Kidney epithelial cell (primary cell): ENCODE measurements around the gene STRADB. TPM values are rescaled to one million over a fixed set of nuclear protein-coding genes. Genes with fewer than 3 reads are reported as not detected.
"Not testable (repeated sequence)": the region's sequence is repeated elsewhere in the genome, so short reads cannot be mapped to it uniquely, and the experiment has no call there.

ENCODE experiments used
- DNase-seq: peaks from one replicate; pipeline ENCODE4 v3.0.0-alpha.2; 2010; ENCODE audit warnings: low read depth
- H3K27me3 ChIP-seq: 2 replicates; pipeline ENCODE4 v1.6.0; 2011; ENCODE audit warnings: low read length; ENCODE audit not compliant: control insufficient read depth, insufficient read depth
- H3K36me3 ChIP-seq: 2 replicates; pipeline ENCODE4 v1.5.1; 2011; ENCODE audit warnings: low read length; ENCODE audit not compliant: control insufficient read depth, insufficient read depth
- H3K4me3 ChIP-seq: 2 replicates; pipeline ENCODE4 v1.5.1; 2011; ENCODE audit warnings: low read depth, mild to moderate bottlenecking, control low read depth, low read length
- total RNA-seq: library from RNA; depleted of rRNA; stranded (reverse); fragments of >200 nt; gene quantifications from 2 replicates; pipeline ENCODE4 v1.2.3, GENCODE V29; 2015
- TF ChIP-seq, protein P1 (sequence below): IDR thresholded peaks from 2 replicates; pipeline ENCODE4 v1.5.1; 2011; ENCODE audit warnings: mild to moderate bottlenecking, moderate library complexity, low read length, control low read depth, inconsistent platforms; ENCODE audit not compliant: insufficient read depth, poor library complexity, severe bottlenecking

STRADB gene
- total RNA-seq, 1 donor from 2014 or later, result 38.3 TPM

GRCh38 chr2:201470821-201471731, 19.5 kb downstream of the STRADB start:
- H3K4me3 ChIP-seq, result no peak overlapping the region
- H3K27me3 ChIP-seq, result no peaks in the 10 kb centered on the region
- TF ChIP-seq, protein P1, sequence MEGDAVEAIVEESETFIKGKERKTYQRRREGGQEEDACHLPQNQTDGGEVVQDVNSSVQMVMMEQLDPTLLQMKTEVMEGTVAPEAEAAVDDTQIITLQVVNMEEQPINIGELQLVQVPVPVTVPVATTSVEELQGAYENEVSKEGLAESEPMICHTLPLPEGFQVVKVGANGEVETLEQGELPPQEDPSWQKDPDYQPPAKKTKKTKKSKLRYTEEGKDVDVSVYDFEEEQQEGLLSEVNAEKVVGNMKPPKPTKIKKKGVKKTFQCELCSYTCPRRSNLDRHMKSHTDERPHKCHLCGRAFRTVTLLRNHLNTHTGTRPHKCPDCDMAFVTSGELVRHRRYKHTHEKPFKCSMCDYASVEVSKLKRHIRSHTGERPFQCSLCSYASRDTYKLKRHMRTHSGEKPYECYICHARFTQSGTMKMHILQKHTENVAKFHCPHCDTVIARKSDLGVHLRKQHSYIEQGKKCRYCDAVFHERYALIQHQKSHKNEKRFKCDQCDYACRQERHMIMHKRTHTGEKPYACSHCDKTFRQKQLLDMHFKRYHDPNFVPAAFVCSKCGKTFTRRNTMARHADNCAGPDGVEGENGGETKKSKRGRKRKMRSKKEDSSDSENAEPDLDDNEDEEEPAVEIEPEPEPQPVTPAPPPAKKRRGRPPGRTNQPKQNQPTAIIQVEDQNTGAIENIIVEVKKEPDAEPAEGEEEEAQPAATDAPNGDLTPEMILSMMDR, result no peak
- DNase-seq, result no peak
- H3K36me3 ChIP-seq, result no peaks in the 10 kb centered on the region

- no peak overlapping the region for H3K4me3 ChIP-seq
- DNase-seq, result no peak
- H3K27me3 ChIP-seq, result no peaks in the 10 kb centered on the region
- H3K36me3 ChIP-seq, result no peaks in the 10 kb centered on the region
- TF ChIP-seq, protein P1, result no peak
These were observed 20.3 kb downstream of the STRADB start for GRCh38 chr2:201471732-201472393.

DNA sequence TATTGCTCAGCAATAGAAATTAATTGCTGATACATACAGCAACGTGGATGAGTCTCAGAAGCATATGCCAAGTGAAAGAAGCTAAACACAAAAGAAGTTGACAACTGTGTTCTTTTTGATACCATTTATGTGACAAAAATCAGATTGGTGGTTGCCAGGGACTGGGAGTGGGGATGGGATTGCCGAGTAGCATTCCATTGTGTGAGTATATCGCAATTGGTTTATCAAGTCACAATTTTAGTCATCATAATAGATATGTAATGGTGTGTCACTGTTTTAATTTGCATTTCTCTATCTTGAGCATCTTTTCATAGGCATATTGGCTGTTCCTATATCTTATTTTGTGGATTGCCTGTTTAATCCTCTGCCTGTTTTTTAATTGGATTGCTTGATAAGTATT, 20.9 kb downstream of the STRADB start:
- TF ChIP-seq, protein P1, result no peak
- Histone ChIP-seq H3K36me3 (no peaks in the 10 kb centered on the region), H3K4me3 (no peak overlapping the region), H3K27me3 (no peaks in the 10 kb centered on the region)
- no peak for DNase-seq

- Histone ChIP-seq H3K36me3 (peaks cover 2% of the 10 kb centered on the region), H3K4me3 (no peak overlapping the region), H3K27me3 (no peaks in the 10 kb centered on the region)
- no peak for DNase-seq
- TF ChIP-seq, protein P1, result no peak
These were observed 31.0 kb downstream of the STRADB start for GRCh38 chr2:201482543-201482942.

GRCh38 chr2:201483342-201483741, 31.8 kb downstream of the STRADB start:
- TF ChIP-seq, protein P1, result no peak
- no peak for DNase-seq

DNA sequence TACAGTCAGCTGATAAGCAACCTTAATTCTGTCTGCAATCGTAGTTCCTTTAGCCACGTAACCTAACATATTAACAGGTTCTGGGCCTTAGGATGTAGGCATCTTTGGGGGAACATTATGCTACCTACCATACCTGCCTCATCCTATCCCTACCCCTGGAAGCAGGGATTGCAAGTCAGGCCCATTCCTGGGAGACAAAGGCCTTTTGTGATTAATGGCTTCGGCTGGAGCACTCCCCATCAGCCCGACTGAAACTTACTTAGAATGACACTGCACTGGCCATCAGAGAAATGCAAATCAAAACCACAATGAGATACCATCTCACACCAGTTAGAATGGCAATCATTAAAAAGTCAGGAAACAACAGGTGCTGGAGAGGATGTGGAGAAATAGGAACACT, 32.2 kb downstream of the STRADB start:
- H3K27me3 ChIP-seq, H3K4me3 ChIP-seq, DNase-seq, H3K36me3 ChIP-seq: not testable (repeated sequence)

More at GRCh38 chr2:201483342-201483741, 31.8 kb downstream of the STRADB start:
- no peaks in the 10 kb centered on the region for H3K27me3 ChIP-seq
- peaks cover 2% of the 10 kb centered on the region for H3K36me3 ChIP-seq
- no peak overlapping the region for H3K4me3 ChIP-seq
